ENCODE results near the gene EHBP1L1.

EHBP1L1 gene

GRCh38 chr11:65616575-65617001, 40.7 kb downstream of the EHBP1L1 start:
- no peak for DNase-seq (ENCODE audit: low read depth)

DNA sequence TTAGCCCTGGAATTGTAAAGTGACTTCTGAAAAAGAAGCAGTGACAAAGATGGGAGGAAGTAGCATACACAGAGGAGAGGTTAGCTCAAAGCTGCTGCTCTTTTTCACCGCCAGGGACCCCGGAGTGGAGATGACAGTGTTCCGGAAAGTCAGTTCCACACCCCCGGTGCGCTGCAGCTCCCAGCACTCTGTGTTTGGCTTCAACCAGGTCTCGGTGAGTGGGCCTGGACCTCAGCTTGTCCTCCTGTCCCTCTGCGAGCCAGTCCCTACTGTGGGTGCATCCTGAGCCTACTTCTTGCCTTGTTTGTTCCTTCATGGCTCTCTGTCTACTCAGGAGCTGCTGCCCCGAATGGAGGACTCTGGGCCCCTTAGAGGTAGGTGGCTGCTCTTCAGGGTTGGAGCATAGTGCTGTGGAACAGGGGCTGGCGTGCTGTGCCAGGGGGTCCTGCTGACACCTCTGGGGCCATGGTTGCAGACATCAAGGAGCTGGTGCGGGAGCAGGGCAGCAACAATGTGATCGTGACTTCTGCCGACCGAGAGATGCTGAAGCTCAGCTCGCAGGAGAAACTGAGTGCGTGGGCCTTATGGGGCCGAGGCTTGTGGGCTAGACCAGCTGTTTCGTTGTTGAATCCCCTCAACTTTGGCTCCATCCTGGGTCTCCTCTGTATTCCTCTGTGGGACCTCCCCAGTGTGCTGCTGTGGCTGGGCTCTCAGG, 41.4 kb downstream of the EHBP1L1 start:
- DNase-seq (ENCODE audit: low read depth) = no peak

- no peak for DNase-seq (ENCODE audit: low read depth)
Observed at GRCh38 chr11:65617990-65618751, 42.3 kb downstream of the EHBP1L1 start.

DNA sequence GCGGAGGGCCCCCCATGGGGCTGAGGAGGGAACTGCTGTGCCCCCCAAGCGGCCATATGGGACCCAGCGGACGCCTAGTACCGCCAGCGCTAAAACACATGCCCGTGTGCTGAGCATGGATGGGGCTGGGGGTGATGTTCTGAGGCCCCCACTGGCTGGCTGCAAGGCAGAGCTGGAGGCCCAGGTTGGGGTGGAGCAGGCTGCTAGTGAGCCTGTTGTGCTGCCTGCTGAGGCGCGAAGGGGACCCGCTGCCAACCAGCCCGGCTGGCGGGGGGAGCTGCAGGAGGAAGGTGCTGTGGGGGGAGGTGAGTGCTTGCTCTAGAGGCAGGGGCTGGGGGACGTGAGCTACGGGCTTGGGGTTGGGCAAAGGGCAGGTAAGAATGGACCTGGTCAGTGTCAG, 42.9 kb downstream of the EHBP1L1 start:
- no peak for DNase-seq (ENCODE audit: low read depth)

- no peak for DNase-seq (ENCODE audit: low read depth)
Observed at GRCh38 chr11:65619281-65619928, 43.6 kb downstream of the EHBP1L1 start.

- DNase-seq (ENCODE audit: low read depth) = no peak
Observed at GRCh38 chr11:65620666-65621065, 44.8 kb downstream of the EHBP1L1 start.

- no peak for DNase-seq (ENCODE audit: low read depth)
Observed at GRCh38 chr11:65621460-65621859, 45.6 kb downstream of the EHBP1L1 start.

DNA sequence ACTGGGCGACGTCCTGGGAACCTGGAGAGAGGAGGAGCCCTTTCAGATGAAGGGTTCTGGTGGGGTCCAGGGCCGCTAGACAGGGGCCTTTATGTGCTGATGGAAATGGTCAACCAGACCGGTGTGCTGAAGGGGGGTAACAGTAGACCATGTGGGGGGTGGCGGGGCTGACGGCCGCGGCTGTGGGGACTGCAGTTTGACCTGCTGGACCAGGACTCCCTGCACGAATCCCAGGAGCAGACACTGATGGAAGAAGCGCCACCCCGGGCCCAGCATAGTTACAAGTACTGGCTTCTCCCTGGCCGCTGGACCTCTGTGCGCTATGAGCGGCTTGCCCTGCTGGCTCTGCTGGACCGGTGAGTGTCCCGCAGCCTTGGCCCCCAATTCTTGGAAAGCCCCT, 46.2 kb downstream of the EHBP1L1 start:
- DNase-seq (ENCODE audit: low read depth) = no peak

GRCh38 chr11:65623177-65623576, 47.3 kb downstream of the EHBP1L1 start:
- no peak for DNase-seq (ENCODE audit: low read depth)

- DNase-seq (ENCODE audit: low read depth) = no peak
Observed at GRCh38 chr11:65623852-65624616, 48.2 kb downstream of the EHBP1L1 start.

DNA sequence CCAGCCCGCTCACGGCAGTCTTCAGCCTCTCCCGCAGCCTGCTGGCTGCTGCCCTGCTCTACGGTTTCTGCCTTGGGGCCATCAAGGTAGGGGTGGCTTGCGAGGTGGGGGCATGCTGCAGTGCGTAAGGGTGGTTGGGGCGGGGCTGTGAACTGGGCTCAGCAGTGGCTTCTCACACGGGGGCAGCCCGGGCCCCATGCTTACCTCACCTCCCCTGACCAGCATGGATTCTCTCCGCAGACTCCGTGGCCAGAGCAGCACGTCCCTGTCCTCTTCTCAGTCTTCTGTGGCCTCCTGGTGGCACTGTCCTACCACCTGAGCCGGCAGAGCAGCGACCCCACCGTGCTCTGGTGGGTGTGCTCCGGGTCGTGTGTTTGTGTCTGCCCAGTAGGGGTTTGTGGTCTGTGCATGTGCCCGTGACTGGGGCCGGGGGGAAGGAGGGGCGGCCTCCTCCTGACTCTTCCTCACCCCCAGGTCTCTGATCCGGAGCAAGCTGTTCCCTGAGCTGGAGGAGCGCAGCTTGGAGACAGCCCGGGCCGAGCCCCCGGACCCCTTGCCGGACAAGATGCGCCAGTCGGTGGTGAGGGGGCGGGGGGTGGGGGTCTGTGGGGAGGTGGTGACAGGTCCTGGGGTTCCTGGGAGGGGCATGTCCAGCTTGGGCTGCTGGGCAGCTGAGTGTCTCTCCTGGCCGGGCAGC, 49.2 kb downstream of the EHBP1L1 start:
- DNase-seq (ENCODE audit: low read depth) = no peak

- no peak for DNase-seq (ENCODE audit: low read depth)
Observed at GRCh38 chr11:65625628-65626342, 49.9 kb downstream of the EHBP1L1 start.

GRCh38 chr11:65627202-65627601, 51.3 kb downstream of the EHBP1L1 start:
- DNase-seq (ENCODE audit: low read depth) = no peak

- no peak for DNase-seq (ENCODE audit: low read depth)
Observed at GRCh38 chr11:65629579-65629978, 53.7 kb downstream of the EHBP1L1 start.

- no peak for DNase-seq (ENCODE audit: low read depth)
Observed at GRCh38 chr11:65630215-65630614, 54.4 kb downstream of the EHBP1L1 start.

DNA sequence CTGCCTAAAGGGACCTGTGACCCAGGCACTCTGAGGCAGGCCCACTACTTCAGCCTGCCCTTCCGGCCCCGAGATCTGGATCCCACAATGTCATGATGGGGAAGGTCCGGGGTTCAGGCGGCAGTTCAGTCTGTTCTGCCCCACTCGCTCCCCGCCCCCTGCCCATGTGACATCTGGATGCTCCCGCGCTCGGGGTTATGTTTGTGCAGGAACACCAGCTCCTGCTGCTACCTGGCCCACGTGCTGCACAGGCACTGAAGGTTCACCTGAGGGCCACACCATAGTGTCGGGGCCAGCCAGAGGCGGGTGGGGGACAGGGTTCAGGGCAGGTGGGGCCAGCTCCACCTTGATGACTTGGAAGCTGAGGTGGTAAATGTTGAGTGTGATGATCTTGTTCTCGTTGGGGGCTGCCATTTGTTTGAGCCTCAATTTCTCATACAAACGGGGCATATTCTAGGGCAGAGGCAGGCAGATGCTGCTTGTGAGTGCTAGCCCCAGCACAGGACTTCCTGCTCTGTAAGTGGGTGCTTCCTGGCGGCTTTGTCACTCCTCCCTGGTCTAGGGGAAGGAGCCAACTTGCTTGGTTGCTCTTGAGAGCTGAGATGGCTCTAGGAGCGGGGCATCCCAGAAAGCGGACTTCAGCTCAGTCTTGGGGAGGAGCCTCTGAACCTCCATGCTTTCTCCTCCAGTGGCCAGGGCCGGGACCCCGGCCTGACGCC, 57.7 kb downstream of the EHBP1L1 start:
- DNase-seq (ENCODE audit: low read depth) = no peak

- no peak for DNase-seq (ENCODE audit: low read depth)
Observed at GRCh38 chr11:65634109-65634436, 58.2 kb downstream of the EHBP1L1 start.

GRCh38 chr11:65634440-65634839, 58.6 kb downstream of the EHBP1L1 start:
- no peak for DNase-seq (ENCODE audit: low read depth)

DNA sequence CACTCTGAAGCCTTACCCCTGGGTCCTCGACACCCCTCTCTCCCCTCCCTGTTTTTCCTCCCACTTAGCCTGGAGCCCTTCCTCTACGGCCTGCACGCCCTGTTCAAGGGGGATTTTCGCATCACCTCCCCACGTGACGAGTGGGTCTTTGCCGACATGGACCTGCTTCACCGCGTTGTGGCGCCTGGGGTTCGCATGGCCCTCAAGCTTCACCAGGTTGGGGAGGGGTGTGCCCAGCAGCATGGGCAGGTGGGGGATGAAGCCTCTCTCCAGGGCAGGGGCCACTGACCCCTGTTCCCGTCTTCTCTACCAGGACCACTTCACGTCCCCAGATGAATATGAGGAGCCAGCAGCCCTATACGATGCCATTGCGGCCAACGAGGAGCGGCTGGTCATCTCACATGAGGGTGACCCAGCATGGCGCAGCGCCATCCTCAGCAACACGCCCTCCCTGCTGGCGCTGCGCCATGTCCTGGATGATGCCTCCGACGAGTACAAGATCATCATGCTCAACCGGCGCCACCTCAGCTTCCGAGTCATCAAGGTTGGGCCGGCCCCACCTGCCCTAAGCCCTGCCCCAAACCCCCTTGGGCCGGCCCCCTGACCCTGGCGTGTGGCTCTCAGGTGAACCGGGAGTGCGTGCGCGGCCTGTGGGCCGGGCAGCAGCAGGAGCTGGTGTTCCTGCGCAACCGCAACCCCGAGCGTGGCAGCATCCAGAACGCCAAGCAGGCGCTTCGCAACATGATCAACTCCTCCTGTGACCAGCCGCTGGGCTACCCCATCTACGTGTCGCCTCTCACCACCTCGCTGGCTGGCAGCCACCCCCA, 59.3 kb downstream of the EHBP1L1 start:
- DNase-seq (ENCODE audit: low read depth) = no peak

Data from stimulated activated CD8-positive, alpha-beta memory T cell treated with anti-CD3 and anti-CD28 coated beads, Interleukin-7, amount 100 ng/mL, for 24 hours (primary cell).